ENCODE results near the gene PCCA.

DNA sequence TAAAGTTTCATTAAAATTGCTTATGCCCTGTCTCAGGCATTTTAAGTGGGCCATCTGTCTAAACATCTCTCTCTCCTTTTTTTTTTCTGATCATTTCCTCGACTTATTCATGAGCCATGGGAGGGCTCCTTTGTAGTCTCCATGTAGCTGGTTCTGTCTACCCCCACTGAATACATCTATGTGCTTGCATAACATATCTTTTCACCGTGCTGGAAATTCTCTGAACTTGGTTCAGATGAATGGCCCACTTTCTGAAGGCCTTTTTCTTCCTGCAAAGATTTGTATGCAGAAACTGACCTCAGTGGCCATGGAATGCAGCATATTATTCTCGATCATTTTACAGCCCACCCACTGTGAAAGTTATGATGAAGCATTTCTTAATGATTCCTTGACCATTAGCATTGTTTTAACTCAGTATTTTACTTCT lies 274.4 kb downstream of the PCCA start:
- TF ChIP-seq, protein P1, sequence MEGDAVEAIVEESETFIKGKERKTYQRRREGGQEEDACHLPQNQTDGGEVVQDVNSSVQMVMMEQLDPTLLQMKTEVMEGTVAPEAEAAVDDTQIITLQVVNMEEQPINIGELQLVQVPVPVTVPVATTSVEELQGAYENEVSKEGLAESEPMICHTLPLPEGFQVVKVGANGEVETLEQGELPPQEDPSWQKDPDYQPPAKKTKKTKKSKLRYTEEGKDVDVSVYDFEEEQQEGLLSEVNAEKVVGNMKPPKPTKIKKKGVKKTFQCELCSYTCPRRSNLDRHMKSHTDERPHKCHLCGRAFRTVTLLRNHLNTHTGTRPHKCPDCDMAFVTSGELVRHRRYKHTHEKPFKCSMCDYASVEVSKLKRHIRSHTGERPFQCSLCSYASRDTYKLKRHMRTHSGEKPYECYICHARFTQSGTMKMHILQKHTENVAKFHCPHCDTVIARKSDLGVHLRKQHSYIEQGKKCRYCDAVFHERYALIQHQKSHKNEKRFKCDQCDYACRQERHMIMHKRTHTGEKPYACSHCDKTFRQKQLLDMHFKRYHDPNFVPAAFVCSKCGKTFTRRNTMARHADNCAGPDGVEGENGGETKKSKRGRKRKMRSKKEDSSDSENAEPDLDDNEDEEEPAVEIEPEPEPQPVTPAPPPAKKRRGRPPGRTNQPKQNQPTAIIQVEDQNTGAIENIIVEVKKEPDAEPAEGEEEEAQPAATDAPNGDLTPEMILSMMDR (IDR thresholded peaks at IDR 0.05): no peak
- TF ChIP-seq POLR2A (IDR thresholded peaks at IDR 0.05) (no peak), EP300 (IDR thresholded peaks at IDR 0.05) (no peak)

Data from tibial nerve (tissue), 4 donors.